OCI-LY1 (cell line): ENCODE measurements around the gene PLEKHH1.
A peak's percentile ranks its signal among the peaks of the same experiment; 100 is the strongest.

Source experiments
- H2AFZ ChIP-seq: fragments of 200-600 bp; sonication (generic), shearing (Covaris generic); 2 replicates; pipeline ENCODE4 v1.6.0; 2014; ENCODE audit warnings: antibody characterized with exemption, mild to moderate bottlenecking, low read length
- H3F3A ChIP-seq: fragments of 200-600 bp; sonication (generic), shearing (Covaris generic); 2 replicates; pipeline ENCODE4 v1.6.0; 2014; ENCODE audit warnings: mild to moderate bottlenecking, antibody characterized with exemption, low read length, moderate library complexity; ENCODE audit not compliant: insufficient read depth
- H3K27ac ChIP-seq: fragments of 200-600 bp; sonication (generic); 2 replicates; pipeline ENCODE4 v1.5.1; 2014; ENCODE audit warnings: low read length, mixed run types, mild to moderate bottlenecking, low read depth; ENCODE audit not compliant: poor library complexity, severe bottlenecking
- H3K27me3 ChIP-seq: fragments of 200-600 bp; sonication (generic); 2 replicates; pipeline ENCODE4 v1.6.0; 2014; ENCODE audit warnings: antibody characterized with exemption, mild to moderate bottlenecking, low read length, moderate library complexity; ENCODE audit not compliant: insufficient read depth
- H3K36me3 ChIP-seq: fragments of 200-600 bp; sonication (generic); 2 replicates; pipeline ENCODE4 v1.6.1; 2014; ENCODE audit warnings: mild to moderate bottlenecking, antibody characterized with exemption, low read length, moderate library complexity, mixed read lengths; ENCODE audit not compliant: insufficient read depth
- H3K4me1 ChIP-seq: fragments of 200-600 bp; sonication (generic); 2 replicates; pipeline ENCODE4 v1.5.1; 2014; ENCODE audit warnings: mild to moderate bottlenecking, low read length, moderate library complexity; ENCODE audit not compliant: insufficient read depth, severe bottlenecking
- H3K4me2 ChIP-seq: fragments of 200-600 bp; sonication (generic), shearing (Covaris generic); 2 replicates; pipeline ENCODE4 v1.6.1; 2014; ENCODE audit warnings: low read length
- H3K4me3 ChIP-seq: fragments of 200-600 bp; sonication (generic); 2 replicates; pipeline ENCODE4 v1.5.1; 2014; ENCODE audit warnings: low read length, low read depth, mild to moderate bottlenecking, mixed read lengths; ENCODE audit not compliant: poor library complexity, severe bottlenecking
- H3K79me2 ChIP-seq: fragments of 200-600 bp; shearing (Covaris generic); 2 replicates; pipeline ENCODE4 v1.6.1; 2016; ENCODE audit warnings: mixed run types, low read length, mixed read lengths; ENCODE audit not compliant: insufficient read depth
- H3K9ac ChIP-seq: fragments of 200-600 bp; sonication (generic), shearing (Covaris generic); 2 replicates; pipeline ENCODE4 v1.6.1; 2014; ENCODE audit warnings: mild to moderate bottlenecking, low read length, mixed read lengths
- H3K9me2 ChIP-seq: fragments of 200-600 bp; sonication (generic), shearing (Covaris generic); 2 replicates; pipeline ENCODE4 v1.6.1; 2014; ENCODE audit warnings: low read depth, mild to moderate bottlenecking, low read length, mixed read lengths
- H3K9me3 ChIP-seq: fragments of 200-600 bp; shearing (Covaris generic); 2 replicates; pipeline ENCODE4 v1.6.1; 2014; ENCODE audit warnings: low read length, mixed read lengths
- H4K20me1 ChIP-seq: fragments of 200-600 bp; sonication (generic), shearing (Covaris generic); 2 replicates; pipeline ENCODE4 v1.6.0; 2016; ENCODE audit warnings: mild to moderate bottlenecking, low read length; ENCODE audit not compliant: insufficient read depth
- CTCF ChIP-seq: fragments of 200-600 bp; sonication (generic), shearing (Covaris generic); IDR thresholded peaks from 2 replicates; pipeline ENCODE4 v1.5.1; 2017; ENCODE audit warnings: mild to moderate bottlenecking, antibody characterized with exemption, low read length, moderate library complexity, mixed read lengths
- EZH2 ChIP-seq: fragments of 200-600 bp; sonication (generic), shearing (Covaris generic); IDR thresholded peaks from 2 replicates; pipeline ENCODE4 v1.8.0; 2017; ENCODE audit warnings: borderline replicate concordance, mixed run types, mild to moderate bottlenecking, antibody characterized with exemption, low read length, moderate library complexity, mixed read lengths

The PLEKHH1 gene

GRCh38 chr14:67492538-67492937 is 40.6 kb upstream of the PLEKHH1 start:
- H3K9ac ChIP-seq, result no peak overlapping the region
- H3F3A ChIP-seq, result no peaks in the 10 kb centered on the region
- H3K4me2 ChIP-seq, result no peak overlapping the region
- no peaks in the 10 kb centered on the region for H4K20me1 ChIP-seq
- no peaks in the 10 kb centered on the region for H3K27me3 ChIP-seq
- H3K4me3 ChIP-seq, result no peak overlapping the region
- H3K36me3 ChIP-seq, result no peaks in the 10 kb centered on the region; the same call in 1 of the 2 replicates
- H2AFZ ChIP-seq, result no peak overlapping the region
- H3K4me1 ChIP-seq, result peaks cover 19% of the 10 kb centered on the region
- peak overlapping the region; percentile 28 for H3K27ac ChIP-seq
- TF ChIP-seq CTCF (no peak), EZH2 (no peak)
- peaks cover 10% of the 10 kb centered on the region; the same call in 1 of the 2 replicates for H3K9me3 ChIP-seq
- no peaks in the 10 kb centered on the region for H3K9me2 ChIP-seq
- no peaks in the 10 kb centered on the region for H3K79me2 ChIP-seq

GRCh38 chr14:67493092-67493717 is 39.9 kb upstream of the PLEKHH1 start:
- no peak overlapping the region for H2AFZ ChIP-seq

GRCh38 chr14:67495827-67496226 is 37.3 kb upstream of the PLEKHH1 start:
- Histone ChIP-seq H3K9ac (no peak overlapping the region), H3K9me3 (peaks cover 10% of the 10 kb centered on the region; the same call in 1 of the 2 replicates), H3F3A (no peaks in the 10 kb centered on the region), H2AFZ (no peak overlapping the region), H3K27me3 (no peaks in the 10 kb centered on the region), H3K27ac (no peak overlapping the region), H3K9me2 (no peaks in the 10 kb centered on the region), H3K4me3 (no peak overlapping the region), H3K79me2 (no peaks in the 10 kb centered on the region), H3K4me2 (no peak overlapping the region), H3K36me3 (no peaks in the 10 kb centered on the region; the same call in 1 of the 2 replicates), H3K4me1 (no peaks in the 10 kb centered on the region), H4K20me1 (no peaks in the 10 kb centered on the region)
- TF ChIP-seq CTCF (no peak), EZH2 (no peak)

More at GRCh38 chr14:67493092-67493717, 39.9 kb upstream of the PLEKHH1 start:
- Histone ChIP-seq H4K20me1 (no peaks in the 10 kb centered on the region), H3K9ac (no peak overlapping the region), H3K9me2 (no peaks in the 10 kb centered on the region), H3K4me3 (no peak overlapping the region), H3K27me3 (no peaks in the 10 kb centered on the region), H3K4me1 (peaks cover 13% of the 10 kb centered on the region), H3K36me3 (no peaks in the 10 kb centered on the region; the same call in 1 of the 2 replicates), H3K27ac (peak overlapping the region; percentile 28), H3F3A (no peaks in the 10 kb centered on the region), H3K79me2 (no peaks in the 10 kb centered on the region), H3K9me3 (peaks cover 10% of the 10 kb centered on the region; the same call in 1 of the 2 replicates), H3K4me2 (no peak overlapping the region)
- TF ChIP-seq CTCF (no peak), EZH2 (no peak)
